ENCODE results near the gene TOP3B.

Gene TOP3B, protein sequence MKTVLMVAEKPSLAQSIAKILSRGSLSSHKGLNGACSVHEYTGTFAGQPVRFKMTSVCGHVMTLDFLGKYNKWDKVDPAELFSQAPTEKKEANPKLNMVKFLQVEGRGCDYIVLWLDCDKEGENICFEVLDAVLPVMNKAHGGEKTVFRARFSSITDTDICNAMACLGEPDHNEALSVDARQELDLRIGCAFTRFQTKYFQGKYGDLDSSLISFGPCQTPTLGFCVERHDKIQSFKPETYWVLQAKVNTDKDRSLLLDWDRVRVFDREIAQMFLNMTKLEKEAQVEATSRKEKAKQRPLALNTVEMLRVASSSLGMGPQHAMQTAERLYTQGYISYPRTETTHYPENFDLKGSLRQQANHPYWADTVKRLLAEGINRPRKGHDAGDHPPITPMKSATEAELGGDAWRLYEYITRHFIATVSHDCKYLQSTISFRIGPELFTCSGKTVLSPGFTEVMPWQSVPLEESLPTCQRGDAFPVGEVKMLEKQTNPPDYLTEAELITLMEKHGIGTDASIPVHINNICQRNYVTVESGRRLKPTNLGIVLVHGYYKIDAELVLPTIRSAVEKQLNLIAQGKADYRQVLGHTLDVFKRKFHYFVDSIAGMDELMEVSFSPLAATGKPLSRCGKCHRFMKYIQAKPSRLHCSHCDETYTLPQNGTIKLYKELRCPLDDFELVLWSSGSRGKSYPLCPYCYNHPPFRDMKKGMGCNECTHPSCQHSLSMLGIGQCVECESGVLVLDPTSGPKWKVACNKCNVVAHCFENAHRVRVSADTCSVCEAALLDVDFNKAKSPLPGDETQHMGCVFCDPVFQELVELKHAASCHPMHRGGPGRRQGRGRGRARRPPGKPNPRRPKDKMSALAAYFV

DNA sequence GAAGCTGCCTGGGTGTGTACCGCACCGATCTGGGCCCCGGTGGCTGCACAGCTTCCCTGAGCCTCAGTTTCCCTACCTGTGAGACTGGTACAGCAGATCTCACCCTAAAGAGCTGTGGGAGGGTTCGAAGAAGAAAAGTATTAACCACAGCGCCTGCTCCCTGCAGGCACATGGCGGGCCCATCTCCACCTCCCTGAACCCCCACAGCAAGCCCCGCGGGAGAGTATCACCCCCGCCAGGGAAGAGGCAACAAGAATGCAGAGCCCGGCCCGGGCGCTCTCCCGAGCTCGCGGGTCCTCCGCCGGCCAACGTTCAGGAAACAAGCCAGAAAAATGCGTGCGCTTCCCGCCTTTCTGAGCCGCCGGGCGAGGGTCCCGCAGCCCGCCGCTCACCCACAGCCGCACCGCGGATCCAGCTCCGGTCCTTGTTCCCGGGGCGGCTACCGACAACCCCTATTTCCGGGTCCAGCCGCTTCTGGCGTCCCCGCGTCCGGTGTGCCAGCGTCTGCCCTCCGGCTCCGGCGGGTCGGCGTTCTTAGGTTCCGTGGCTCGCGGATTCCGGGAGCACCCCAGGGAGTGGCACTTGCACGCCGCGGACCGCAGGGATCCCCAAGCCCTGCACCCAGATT lies at the start of gene TOP3B:
Gene TOP3B (minus strand): TSS at position 450 of the 628 bp plus-strand sequence. CDS start 7,078 bp downstream, outside the sequence.
- no peak for DNase-seq

DNA sequence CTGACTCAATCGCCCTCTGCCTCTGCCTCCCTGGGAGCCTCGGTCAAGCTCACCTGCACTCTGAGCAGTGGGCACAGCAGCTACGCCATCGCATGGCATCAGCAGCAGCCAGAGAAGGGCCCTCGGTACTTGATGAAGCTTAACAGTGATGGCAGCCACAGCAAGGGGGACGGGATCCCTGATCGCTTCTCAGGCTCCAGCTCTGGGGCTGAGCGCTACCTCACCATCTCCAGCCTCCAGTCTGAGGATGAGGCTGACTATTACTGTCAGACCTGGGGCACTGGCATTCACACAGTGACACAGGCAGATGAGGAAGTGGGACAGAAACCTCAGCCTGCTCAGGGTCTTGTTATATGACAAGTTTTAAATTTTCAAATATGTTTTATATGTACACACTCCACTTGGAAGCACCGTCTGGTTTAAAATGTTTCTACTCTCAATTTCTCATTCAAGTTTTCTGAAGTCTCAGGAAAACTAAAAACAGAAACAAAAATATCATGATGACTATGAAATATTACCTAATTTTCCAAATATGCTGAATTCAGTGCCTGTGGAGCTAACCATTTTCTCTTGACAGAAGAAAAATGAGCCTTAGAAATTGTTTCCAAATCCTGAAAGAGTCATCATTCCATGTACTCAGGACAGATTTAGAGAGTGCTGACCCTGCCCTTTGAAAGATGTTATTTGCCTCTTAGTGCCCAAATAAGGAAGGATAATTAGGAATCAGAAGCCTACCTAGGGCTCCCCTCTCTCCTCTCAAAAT lies 48.8 kb upstream of the TOP3B start:
- no peak for DNase-seq

DNA sequence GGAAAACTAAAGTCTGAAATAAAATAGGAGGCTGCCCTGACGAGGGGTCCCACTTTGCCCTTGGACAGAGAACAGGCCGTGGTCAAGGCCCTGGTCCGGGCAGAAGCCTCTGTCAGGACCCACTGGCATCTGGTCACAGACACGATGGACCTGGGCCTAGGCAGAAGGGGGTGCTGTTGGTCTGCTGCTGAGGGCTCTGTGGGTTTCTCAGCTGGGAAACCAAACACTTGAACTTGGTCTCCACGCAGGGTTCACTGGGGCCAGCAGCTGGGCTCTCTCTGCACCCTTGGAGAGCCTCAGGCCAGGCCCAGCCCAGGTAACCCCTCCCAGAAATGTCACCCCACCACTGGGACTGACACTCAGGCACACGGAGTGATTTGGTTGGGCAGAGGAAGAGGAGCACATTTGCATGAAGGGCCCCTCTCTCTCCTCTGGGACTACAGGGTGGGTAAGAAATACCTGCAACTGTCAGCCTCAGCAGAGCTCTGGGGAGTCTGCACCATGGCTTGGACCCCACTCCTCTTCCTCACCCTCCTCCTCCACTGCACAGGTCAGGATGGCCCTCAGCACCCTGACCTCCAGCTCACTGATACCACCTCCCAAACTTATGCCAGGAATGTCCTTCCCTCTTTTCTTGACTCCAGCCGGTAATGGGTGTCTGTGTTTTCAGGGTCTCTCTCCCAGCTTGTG lies 48.1 kb upstream of the TOP3B start:
- DNase-seq: no peak

DNA sequence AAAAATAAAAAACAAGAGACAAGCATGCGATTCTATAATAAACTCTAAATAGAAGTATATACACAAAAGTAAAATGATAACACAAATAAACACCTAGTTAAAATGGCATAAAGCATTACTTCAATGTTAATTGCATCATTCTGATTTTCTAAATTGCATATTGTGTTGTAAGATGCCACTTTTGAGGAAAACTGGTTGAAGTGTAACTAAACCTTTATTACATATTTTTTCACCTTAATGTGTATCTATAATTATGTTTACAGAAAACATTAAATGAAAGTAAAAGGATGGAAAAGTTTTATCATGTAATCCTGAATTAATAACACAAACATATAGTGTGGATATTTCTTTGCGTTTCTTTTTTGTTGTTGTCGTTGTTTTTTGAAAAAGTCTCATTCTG lies 45.4 kb upstream of the TOP3B start:
- DNase-seq: no peak

DNA sequence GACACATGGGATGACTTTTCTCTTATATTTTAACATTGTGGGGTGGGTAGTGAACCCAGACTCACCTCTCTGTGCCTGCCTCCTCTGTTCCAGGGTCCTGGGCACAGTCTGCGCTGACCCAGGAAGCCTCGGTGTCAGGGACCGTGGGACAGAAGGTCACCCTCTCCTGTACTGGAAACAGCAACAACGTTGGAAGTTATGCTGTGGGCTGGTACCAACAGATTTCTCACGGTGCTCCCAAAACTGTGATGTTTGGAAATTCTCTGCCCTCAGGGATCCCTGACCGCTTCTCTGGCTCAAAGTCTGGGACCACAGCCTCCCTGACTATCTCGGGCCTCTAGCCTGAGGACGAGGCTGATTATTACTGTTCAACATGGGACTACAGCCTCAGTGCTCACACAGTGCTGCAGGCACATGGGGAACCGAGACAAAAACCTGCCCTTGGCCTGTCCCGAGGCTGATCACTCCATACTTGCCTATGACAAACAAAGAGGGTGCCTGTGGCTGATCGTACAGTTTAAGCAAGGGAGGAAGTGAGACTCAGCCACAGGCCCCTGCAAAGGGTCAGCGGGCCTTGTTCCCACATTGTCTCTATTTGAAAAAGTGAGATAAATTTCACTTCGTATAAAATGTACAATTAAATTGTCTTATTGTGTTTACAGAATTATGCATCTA lies 43.7 kb upstream of the TOP3B start:
- DNase-seq: no peak

DNA sequence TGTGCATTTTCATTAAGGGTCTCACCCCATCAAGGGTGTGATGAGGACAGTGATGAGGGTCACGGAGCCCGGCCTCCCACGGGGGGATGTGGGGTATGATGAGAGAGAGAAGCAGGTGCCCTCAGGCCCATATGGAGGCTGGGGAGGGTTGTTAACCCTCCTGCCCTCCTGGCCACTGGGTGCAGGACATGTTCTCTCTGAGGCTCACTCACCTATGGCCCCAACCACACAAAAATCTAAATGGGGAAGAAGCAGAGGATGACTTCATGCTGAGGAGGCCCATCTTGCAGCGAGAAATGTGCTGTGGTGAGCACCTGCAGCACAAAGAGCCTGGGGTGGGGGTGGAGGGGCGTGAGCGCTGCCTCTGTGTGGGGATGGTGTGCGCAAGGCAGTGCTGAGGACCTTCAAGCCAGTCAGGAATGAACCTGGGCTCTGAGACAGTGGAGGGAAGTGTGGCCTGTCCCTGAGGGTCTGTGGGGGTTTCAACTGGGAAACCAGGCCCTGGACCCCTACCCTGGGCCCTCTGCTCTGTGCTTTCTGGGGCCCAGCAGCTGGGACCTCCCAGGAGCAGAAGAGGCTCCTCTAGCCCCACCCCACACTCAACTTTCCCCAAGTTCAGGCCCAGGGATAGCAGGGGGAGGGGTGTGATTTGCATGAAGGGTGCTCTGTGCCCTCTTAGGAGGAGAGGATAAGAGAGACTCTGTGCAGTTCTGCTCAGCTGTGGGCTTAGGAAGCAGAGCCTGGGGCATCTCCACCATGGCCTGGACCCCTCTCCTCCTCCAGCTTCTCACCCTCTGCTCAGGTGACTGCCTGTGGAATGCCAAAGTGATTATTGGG lies 43.0 kb upstream of the TOP3B start:
- no peak for DNase-seq

DNA sequence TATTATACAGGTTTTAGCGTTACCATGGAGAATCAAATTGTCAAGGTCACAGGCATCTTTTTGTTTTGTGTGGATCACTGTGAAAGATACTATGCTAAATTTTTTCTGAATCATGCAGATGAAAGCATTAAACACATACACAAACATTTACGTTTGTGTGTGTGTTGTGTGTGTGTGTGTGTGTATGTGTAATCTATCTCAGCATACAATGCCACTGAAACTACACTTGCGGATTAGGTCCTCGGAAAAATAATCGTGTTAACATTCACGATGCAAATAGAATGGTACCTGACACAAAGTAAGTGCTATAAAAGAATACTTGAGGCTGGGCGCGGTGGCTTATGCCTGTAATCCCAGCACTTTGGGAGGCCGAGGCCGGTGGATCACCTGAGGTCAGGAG lies 41.9 kb upstream of the TOP3B start:
- no peak for DNase-seq

DNA sequence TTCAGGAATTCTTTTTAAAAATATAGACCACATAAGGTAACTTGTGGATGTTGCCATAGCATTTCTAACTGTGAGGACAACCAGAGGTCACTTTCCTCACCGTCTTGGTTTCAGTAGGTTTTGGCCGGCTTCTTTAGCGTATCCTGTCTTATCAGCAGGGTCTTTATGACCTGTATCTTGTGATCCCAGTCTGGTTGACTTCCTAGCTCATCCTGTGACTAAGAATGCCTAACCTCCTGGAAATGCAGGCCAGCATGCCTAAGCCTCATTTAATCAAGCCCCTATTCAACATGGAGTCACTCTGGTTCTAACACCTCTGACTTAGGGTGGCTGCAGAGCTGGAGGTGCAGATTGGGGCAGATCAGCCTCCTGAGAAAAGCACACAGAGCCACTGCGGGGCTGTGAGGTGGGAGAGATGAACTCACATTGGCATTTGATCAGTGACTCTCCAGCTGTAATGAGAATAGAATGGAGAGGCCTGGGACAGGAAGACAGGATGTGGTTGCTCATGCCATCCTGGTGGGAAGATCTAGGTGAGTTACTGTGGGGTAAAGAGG lies 41.1 kb upstream of the TOP3B start:
- no peak for DNase-seq

DNA sequence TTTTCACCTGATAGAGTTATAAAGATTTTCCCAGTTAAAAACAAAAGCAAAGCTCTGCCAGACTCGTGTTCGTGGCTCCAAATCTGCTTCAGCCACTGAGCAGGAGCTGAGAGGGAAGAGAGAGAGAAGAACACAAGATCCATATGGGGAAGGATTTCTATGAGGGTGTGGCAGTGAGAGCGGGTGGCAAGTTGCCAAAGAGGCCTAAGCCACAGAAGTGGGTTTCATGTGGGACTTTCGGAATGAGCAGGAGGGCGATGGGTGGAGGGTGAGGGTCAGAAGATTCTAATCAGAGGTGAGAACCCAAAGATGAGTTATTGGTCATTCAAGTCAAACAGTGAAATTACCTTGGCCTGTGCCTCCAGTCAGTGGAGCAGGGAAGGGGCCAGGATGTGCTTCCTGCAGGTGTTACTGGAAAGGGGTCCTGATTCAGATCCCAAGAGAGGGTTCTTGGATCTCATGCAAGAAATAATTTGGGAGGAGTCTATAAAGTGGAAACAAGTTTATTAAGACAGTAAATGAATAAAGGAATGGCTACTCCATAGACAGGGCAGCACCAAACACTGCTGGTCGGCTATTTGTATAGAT lies 40.5 kb upstream of the TOP3B start:
- DNase-seq: no peak

DNA sequence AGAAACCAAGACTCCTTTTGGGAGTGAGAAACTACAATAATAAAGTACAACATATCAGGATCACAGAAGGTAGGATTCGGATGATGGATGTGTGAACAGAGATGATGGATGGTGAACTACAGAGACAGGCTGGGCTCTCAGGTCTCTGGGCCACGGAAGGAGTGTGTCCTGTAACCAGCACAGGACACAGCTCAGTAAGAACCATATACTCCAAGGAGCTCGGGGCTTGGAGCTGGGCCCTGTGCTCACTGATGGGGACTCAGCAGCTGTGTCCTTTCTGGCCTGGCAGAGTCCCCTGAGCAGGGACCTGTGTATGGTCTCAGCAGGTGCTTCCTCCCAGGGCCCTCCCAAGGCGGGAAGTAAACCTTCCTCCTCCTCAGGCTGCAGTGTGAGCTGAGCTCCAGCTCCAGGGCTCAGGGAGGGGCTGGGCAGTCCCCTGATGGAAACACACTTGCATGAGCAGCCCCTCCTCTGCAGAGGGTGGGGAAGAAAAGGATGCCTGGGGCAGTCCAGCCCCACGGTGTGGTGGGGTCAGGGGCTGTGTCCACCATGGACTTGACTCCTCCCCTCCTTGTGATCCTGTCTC lies 39.8 kb upstream of the TOP3B start:
- DNase-seq: no peak

DNA sequence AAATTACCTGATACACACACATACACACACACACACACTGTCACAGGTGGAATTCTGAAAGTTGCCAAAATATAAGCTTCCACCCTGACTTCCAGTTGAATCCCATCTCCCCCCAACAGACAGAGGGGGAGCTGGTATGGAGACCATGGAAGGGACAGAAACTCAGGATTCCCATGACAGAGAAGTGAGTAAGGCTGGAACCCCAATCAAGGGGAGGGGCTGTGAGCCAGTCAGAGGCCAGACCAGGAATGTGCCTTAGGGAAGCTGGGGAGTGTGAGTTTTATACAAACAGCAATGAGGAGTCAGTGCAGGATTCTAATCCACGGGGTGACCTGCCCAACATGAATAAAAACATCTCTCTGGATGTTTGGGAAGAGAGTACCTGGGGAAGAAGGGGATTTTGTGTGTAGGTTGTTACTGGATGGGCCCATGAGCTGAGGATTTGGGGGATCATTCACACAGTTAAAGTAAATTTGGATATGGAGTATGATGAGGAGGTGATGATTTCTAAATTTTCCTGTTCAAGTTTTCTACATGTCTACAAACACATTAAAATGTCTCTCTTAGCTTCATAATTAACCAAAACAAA lies 38.7 kb upstream of the TOP3B start:
- no peak for DNase-seq

DNA sequence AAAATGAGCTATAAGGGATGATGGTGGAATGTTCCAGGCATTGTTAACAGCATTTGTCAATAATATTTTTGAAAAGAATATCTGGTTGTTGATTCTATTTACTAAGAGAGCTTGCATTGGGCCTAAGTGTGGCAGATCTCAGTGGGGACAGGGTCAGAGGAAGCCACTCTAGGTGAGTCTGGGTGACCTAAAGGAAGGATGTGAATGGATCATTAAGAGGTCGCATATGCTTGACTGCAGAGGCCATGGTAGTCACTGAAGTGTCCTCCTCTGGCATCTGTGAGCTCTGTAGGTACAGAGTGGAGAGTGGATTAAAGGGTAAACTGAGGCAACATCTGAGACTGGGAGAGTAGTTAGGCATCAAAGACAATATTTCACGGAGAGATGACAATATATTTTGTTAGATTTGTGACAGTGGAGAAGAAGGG lies 37.9 kb upstream of the TOP3B start:
- no peak for DNase-seq

DNA sequence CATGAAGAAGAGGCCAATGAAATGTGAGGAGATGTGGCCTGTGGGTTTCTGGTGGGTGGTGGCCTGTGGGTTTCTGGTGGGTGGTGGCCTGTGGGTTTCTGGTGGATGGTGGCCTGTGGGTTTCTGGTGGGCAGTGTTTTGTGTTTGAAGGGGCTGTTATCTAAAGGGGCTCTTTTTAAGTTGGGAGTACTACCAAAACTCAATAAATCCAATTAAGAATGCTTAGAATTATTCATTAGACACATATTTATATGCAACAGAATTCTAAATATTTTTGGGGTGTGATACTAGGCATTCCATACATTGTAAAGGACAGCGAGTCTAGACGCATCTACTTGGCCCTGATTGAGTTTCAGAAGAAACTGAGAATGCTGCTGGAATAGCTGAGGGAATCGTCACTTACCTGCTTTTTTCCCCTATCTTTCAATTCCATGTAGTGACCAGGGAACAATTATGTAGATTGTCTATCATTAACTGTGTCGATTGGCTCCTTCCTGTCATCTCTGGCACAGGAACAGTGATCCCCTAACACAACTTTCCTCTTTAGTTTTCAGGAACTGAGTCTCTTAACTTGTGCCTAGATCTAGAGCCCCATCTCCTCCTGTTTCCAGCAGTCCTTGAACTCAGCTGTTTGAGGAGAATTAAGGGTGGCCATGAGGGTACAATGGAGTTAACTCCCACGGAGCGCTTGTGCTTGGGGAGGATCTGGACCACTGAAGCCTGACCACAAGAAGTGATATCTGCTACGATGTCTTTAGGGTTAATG lies 37.3 kb upstream of the TOP3B start:
- no peak for DNase-seq

DNA sequence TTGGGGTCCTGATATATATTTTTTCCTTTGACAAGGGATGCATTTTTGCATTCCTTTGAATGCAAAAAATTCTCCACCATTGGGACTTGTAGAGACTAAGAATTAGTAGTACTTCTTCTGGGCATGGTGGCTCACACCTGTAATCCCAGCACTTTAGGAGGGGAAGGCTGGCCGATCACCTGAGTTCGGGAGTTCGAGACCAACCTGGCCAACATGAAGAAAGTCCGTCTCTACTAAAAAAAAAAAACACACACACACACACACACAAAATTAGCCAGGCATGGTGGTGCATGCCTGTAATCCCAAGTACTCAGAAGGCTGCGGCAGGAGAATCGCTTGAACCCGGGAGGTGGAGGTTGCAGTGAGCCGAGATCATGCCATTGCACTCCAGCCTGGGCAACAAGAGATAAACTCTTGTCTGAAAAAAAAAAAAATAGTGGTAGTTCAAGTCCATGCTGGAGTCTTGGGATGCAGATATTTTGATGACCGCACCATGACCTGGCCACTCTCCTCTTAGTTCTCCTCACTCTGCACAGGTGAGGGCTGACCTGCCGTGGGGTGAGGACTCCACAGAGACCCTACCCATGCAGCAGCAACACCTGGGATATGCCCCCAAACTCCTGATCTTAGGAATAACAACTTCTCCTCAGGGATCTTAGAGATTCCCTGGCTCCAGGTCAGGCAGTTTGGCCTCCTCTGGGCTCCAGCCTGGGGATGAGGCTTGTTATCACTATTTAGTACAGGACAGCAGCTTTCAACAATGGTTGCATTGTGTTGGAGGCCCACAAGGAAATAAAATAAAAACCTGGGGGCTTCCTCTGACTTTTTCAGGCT lies 36.5 kb upstream of the TOP3B start:
- DNase-seq: no peak

DNA sequence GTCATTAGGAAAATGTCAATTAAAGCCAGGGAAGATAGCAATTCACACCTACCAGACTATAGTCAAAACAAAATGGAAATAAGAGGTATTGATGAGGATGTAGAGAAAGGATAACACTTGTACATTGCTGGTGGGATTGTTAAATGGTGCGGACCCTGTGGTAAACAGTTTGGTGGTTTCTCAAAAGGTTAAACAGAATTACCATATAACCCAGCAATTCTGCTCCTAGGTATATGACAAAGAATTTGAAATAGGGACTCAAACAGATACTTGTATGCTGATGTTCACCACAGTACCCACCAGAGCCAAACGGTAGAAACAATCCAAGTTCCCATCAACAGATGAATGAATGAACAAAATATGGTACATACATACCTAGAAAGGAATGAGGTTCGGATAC lies 33.0 kb upstream of the TOP3B start:
- no peak for DNase-seq

DNA sequence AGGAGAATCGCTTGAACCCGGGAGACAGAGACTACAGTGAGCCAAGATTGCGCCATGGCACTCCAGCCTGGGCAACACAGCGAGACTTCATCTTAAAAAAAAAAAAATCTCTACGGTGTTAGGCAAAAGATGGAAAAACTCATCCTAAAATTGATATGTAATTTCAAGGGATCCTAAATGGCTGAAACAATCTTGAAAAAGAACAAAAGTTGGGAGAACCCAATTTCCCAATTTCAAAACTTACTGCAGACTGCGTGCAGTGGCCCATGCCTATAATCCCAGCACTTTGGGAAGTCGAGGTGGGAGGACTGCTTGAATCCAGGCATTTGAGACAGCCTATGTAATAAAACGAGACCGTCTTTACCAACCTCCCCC lies 31.7 kb upstream of the TOP3B start:
- no peak for DNase-seq

DNA sequence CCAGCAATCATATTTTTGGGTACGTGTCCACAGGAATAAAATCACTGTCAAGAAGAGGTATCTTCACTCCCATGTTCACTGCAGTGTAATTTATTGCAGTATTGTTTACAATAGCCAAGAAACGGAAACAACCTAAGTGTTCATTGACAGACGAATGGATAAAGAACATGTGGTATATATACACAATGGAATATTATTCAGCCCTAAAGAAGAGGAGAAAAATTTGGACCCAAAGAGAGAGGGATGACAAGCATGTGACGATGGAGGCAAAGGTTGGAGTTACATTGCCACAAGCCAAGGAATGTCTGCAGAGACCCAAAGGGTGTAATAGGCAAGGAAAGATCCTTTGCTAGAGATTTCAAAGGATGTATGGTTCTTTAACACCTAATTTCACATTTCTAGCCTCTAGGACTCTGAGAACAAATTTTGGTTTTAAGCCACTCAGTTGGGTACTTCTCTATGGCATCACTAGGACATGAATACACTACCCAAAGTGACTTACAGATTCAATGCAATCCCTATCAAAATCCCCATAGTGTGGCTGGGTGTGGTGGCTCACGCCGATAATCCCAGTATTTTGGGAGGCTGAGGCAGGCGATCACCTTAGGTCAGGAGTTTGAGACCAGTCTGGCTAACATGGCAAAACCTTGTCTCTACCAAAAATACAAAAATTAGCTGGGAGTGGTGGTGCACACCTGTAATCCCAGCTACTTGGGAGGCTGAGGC lies 31.1 kb upstream of the TOP3B start:
- no peak for DNase-seq
